GM23338 (cell line): ENCODE data around the gene RNF181. TPM values are rescaled to one million over a fixed set of nuclear protein-coding genes. Genes with fewer than 3 reads are reported as not detected.
A peak's percentile ranks its signal among the peaks of the same experiment; 100 is the strongest.

Experiments used
- ATAC-seq: fragments of 200-7000 bp; cut with Tn5 transposase; 3 replicates; pipeline ENCODE4 v1.9.1; 2020
- DNase-seq: peaks from one replicate; pipeline ENCODE4 v3.0.0-alpha.2; 2015; ENCODE audit warnings: low spot score
- H2AFZ ChIP-seq: fragments of 200-600 bp; sonication (generic); 2 replicates; pipeline ENCODE4 v1.8.0; 2016; ENCODE audit warnings: antibody characterized with exemption, mild to moderate bottlenecking, moderate library complexity
- H3F3A ChIP-seq: fragments of 200-600 bp; sonication (generic); replicated peaks from 2 replicates; pipeline ENCODE4 v1.8.0; 2017; ENCODE audit warnings: antibody characterized with exemption, mixed run types, low read depth
- H3K27ac ChIP-seq: fragments of 200-600 bp; sonication (generic); 2 replicates; pipeline ENCODE4 v1.6.1; 2016; ENCODE audit warnings: low read depth
- H3K27me3 ChIP-seq: fragments of 200-600 bp; sonication (generic); 2 replicates; pipeline ENCODE4 v1.8.0; 2016; ENCODE audit warnings: mild to moderate bottlenecking, mixed run types, moderate library complexity; ENCODE audit not compliant: insufficient read depth
- H3K36me3 ChIP-seq: fragments of 200-600 bp; sonication (generic); 2 replicates; pipeline ENCODE4 v1.8.0; 2016; ENCODE audit warnings: mild to moderate bottlenecking; ENCODE audit not compliant: insufficient read depth
- H3K4me1 ChIP-seq: fragments of 200-600 bp; sonication (generic); 2 replicates; pipeline ENCODE4 v1.8.0; 2016; ENCODE audit warnings: mild to moderate bottlenecking, moderate library complexity; ENCODE audit not compliant: insufficient read depth
- H3K4me2 ChIP-seq: fragments of 200-600 bp; sonication (generic); 2 replicates; pipeline ENCODE4 v1.7.1; 2017; ENCODE audit warnings: mixed run types
- H3K4me3 ChIP-seq: fragments of 200-600 bp; sonication (generic); 2 replicates; pipeline ENCODE4 v1.6.1; 2016; ENCODE audit warnings: mixed run types
- H3K79me2 ChIP-seq: fragments of 200-600 bp; sonication (generic); replicated peaks from 2 replicates; pipeline ENCODE4 v1.8.0; 2017; ENCODE audit warnings: mild to moderate bottlenecking; ENCODE audit not compliant: insufficient read depth
- H3K9me2 ChIP-seq: fragments of 200-600 bp; sonication (generic); 2 replicates; pipeline ENCODE4 v1.8.0; 2017; ENCODE audit not compliant: insufficient read depth
- H4K20me1 ChIP-seq: fragments of 200-600 bp; sonication (generic); replicated peaks from 2 replicates; pipeline ENCODE4 v1.8.0; 2017; ENCODE audit warnings: mild to moderate bottlenecking; ENCODE audit not compliant: insufficient read depth
- H3K27ac Mint-ChIP-seq: 2 replicates; pipeline ENCODE4 v1.8.0; 2020; ENCODE audit warnings: inconsistent platforms, mild to moderate bottlenecking, moderate library complexity, mixed read lengths
- H3K27me3 Mint-ChIP-seq: 3 replicates; pipeline ENCODE4 v1.8.0; 2022; ENCODE audit warnings: low read depth, mild to moderate bottlenecking, moderate library complexity, mixed read lengths, inconsistent platforms; ENCODE audit not compliant: insufficient read depth, poor library complexity
- H3K36me3 Mint-ChIP-seq: 3 replicates; pipeline ENCODE4 v1.8.0; 2021; ENCODE audit warnings: low read depth, mild to moderate bottlenecking, inconsistent platforms, moderate library complexity, mixed read lengths
- H3K4me1 Mint-ChIP-seq: 3 replicates; pipeline ENCODE4 v1.8.0; 2020; ENCODE audit warnings: mild to moderate bottlenecking, inconsistent platforms, mixed read lengths
- H3K4me3 Mint-ChIP-seq: 3 replicates; pipeline ENCODE4 v1.8.0; 2021; ENCODE audit warnings: moderate library complexity, mild to moderate bottlenecking, inconsistent platforms, mixed read lengths
- H3K9me3 Mint-ChIP-seq: 3 replicates; pipeline ENCODE4 v1.8.0; 2020; ENCODE audit warnings: moderate library complexity, mild to moderate bottlenecking, inconsistent platforms, mixed read lengths
- CREB1 ChIP-seq: fragments of 250-450 bp; sonication (Bioruptor Pico); IDR thresholded peaks from 2 replicates; pipeline ENCODE4 v1.5.0; 2020; ENCODE audit warnings: low read depth, mild to moderate bottlenecking, moderate library complexity
- CTCF ChIP-seq, 2 experiments: fragments of 200-600 bp in 1 of 2; sonication (generic) in 1 of 2; conservative IDR thresholded peaks; 2 replicates each; pipeline versions ENCODE4 v1.5.1 to v1.6.1; 2016 to 2017; ENCODE audit warnings: antibody characterized with exemption in 2 of 2, low read depth in 2 of 2, mild to moderate bottlenecking in 2 of 2, moderate library complexity in 1 of 2
- EZH2 ChIP-seq: fragments of 200-600 bp; sonication (generic); IDR thresholded peaks from one replicate; pipeline ENCODE4 v1.8.0; 2017; ENCODE audit warnings: antibody characterized with exemption, mild to moderate bottlenecking, low read depth; ENCODE audit not compliant: unreplicated experiment
- EZH2phosphoT487 ChIP-seq: fragments of 200-600 bp; sonication (generic); IDR thresholded peaks from one replicate; pipeline ENCODE4 v1.8.1; 2018; ENCODE audit warnings: antibody characterized with exemption; ENCODE audit not compliant: unreplicated experiment
- JUNB ChIP-seq: IDR thresholded peaks from one replicate; pipeline ENCODE4 v1.6.1; 2016; ENCODE audit warnings: antibody characterized with exemption; ENCODE audit not compliant: unreplicated experiment
- NANOG ChIP-seq: IDR thresholded peaks from 2 replicates; pipeline ENCODE4 v1.6.1; 2016; ENCODE audit warnings: antibody characterized with exemption, borderline replicate concordance
- POLR2AphosphoS5 ChIP-seq: IDR thresholded peaks from 2 replicates; pipeline ENCODE4 v1.6.1; 2016; ENCODE audit warnings: antibody characterized with exemption, low read depth
- STAT1 ChIP-seq: IDR thresholded peaks from one replicate; pipeline ENCODE4 v1.6.1; 2016; ENCODE audit warnings: antibody characterized with exemption; ENCODE audit not compliant: unreplicated experiment
- ZNF114 ChIP-seq: fragments of 250-450 bp; sonication (Bioruptor Pico); IDR thresholded peaks from 2 replicates; pipeline ENCODE4 v1.5.0; 2020; ENCODE audit warnings: mild to moderate bottlenecking, moderate library complexity
- ZNF331 ChIP-seq: fragments of 250-450 bp; sonication (Bioruptor Pico); IDR thresholded peaks from 2 replicates; pipeline ENCODE4 v1.5.0; 2020; ENCODE audit warnings: low read depth, mild to moderate bottlenecking, moderate library complexity
- polyA plus RNA-seq: library from polyadenylated mRNA; unstranded; fragments of >200 nt; fragmentation: Nextera tagmentation; extraction: Ambion mirVana; gene quantifications from 2 replicates; pipeline ENCODE4 v1.2.1, GENCODE V29; 2016
- total RNA-seq: library from RNA; depleted of rRNA; stranded (reverse); fragments of >200 nt; shearing (Covaris generic); gene quantifications from 2 replicates; pipeline ENCODE4 v1.2.3, GENCODE V29; 2014
- TF ChIP-seq, protein P1 (sequence below): fragments of 250-450 bp; sonication (Bioruptor Pico); IDR thresholded peaks from 2 replicates; pipeline ENCODE4 v1.5.0; 2020; ENCODE audit warnings: mild to moderate bottlenecking, moderate library complexity
- TF ChIP-seq, protein P2 (sequence below): IDR thresholded peaks from 2 replicates; pipeline ENCODE4 v1.6.1; 2016; ENCODE audit warnings: antibody characterized with exemption
- TF ChIP-seq, protein P3 (sequence below): IDR thresholded peaks from one replicate; pipeline ENCODE4 v1.6.1; 2018; ENCODE audit warnings: antibody characterized with exemption; ENCODE audit not compliant: unreplicated experiment

Gene RNF181
- total and polyA plus RNA-seq, 2 experiments from 2014 or later: 114 to 260 TPM

DNA sequence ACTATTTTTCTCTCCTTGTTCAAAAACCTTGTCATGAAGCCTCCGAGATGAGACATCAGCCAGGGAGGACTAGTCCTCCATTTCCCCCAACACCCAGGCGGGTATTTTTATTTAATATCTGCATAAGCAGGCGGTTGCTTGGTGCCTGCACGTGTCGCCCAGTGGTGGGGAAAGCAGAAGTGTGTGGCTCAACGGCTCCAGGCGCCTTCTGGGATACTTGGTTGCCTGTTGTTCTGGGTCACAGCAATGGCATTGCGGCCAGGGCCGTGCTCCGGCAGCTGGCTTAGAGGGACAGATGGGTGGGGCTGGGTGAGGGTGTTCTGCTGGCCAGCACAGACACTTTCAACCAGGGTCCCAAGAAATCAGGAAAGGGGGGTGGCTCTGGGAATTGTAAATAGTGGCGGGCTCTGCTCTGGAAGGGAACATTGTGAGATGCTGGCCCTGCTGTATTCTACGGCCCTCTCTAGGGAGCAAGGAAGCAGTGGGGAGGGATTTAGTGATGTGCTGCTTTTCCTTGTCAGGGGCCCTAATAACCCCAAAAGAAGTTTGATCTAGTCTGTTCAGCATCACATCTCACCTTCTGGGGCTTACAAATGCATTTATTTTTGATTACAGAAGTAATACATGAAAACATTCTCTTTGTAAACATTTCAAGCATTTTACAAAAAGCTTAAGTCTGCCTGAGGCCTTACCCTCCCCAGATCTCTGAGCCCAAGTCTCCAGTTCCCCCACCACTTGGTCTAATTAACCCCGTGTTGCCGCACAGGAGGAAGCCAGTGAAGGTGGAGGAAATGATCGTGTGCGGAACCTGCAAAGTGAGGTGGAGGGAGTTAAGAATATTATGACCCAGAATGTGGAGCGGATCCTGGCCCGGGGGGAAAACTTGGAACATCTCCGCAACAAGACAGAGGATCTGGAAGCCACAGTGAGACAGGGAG is 17.0 kb upstream of the RNF181 start:
- peaks cover 14% of the 10 kb centered on the region for H3K27me3 Mint-ChIP-seq
- 0 out of 3 replicates have a peak, but pooled peaks cover 1% of the 10 kb centered on the region for H3K9me3 Mint-ChIP-seq
- peak overlapping the region; percentile 91 for H3K27ac Mint-ChIP-seq
- peaks cover 30% of the 10 kb centered on the region for H3K4me1 Mint-ChIP-seq
- H3K27me3 ChIP-seq: peaks cover 6% of the 10 kb centered on the region
- H3K4me3 ChIP-seq: peak overlapping the region; percentile 61
- no peak for TF ChIP-seq ZNF114 (CRISPR knock-in tag)
- TF ChIP-seq NANOG: no peak
- no peak for TF ChIP-seq JUNB
- TF ChIP-seq, protein P1, sequence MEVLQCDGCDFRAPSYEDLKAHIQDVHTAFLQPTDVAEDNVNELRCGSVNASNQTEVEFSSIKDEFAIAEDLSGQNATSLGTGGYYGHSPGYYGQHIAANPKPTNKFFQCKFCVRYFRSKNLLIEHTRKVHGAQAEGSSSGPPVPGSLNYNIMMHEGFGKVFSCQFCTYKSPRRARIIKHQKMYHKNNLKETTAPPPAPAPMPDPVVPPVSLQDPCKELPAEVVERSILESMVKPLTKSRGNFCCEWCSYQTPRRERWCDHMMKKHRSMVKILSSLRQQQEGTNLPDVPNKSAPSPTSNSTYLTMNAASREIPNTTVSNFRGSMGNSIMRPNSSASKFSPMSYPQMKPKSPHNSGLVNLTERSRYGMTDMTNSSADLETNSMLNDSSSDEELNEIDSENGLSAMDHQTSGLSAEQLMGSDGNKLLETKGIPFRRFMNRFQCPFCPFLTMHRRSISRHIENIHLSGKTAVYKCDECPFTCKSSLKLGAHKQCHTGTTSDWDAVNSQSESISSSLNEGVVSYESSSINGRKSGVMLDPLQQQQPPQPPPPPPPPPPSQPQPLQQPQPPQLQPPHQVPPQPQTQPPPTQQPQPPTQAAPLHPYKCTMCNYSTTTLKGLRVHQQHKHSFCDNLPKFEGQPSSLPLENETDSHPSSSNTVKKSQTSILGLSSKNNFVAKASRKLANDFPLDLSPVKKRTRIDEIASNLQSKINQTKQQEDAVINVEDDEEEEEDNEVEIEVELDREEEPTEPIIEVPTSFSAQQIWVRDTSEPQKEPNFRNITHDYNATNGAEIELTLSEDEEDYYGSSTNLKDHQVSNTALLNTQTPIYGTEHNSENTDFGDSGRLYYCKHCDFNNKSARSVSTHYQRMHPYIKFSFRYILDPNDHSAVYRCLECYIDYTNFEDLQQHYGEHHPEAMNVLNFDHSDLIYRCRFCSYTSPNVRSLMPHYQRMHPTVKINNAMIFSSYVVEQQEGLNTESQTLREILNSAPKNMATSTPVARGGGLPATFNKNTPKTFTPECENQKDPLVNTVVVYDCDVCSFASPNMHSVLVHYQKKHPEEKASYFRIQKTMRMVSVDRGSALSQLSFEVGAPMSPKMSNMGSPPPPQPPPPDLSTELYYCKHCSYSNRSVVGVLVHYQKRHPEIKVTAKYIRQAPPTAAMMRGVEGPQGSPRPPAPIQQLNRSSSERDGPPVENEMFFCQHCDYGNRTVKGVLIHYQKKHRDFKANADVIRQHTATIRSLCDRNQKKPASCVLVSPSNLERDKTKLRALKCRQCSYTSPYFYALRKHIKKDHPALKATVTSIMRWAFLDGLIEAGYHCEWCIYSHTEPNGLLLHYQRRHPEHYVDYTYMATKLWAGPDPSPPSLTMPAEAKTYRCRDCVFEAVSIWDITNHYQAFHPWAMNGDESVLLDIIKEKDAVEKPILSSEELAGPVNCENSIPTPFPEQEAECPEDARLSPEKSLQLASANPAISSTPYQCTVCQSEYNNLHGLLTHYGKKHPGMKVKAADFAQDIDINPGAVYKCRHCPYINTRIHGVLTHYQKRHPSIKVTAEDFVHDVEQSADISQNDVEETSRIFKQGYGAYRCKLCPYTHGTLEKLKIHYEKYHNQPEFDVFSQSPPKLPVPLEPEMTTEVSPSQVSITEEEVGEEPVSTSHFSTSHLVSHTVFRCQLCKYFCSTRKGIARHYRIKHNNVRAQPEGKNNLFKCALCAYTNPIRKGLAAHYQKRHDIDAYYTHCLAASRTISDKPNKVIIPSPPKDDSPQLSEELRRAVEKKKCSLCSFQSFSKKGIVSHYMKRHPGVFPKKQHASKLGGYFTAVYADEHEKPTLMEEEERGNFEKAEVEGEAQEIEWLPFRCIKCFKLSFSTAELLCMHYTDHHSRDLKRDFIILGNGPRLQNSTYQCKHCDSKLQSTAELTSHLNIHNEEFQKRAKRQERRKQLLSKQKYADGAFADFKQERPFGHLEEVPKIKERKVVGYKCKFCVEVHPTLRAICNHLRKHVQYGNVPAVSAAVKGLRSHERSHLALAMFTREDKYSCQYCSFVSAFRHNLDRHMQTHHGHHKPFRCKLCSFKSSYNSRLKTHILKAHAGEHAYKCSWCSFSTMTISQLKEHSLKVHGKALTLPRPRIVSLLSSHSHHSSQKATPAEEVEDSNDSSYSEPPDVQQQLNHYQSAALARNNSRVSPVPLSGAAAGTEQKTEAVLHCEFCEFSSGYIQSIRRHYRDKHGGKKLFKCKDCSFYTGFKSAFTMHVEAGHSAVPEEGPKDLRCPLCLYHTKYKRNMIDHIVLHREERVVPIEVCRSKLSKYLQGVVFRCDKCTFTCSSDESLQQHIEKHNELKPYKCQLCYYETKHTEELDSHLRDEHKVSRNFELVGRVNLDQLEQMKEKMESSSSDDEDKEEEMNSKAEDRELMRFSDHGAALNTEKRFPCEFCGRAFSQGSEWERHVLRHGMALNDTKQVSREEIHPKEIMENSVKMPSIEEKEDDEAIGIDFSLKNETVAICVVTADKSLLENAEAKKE (CRISPR knock-in tag): no peak
- TF ChIP-seq, protein P2, sequence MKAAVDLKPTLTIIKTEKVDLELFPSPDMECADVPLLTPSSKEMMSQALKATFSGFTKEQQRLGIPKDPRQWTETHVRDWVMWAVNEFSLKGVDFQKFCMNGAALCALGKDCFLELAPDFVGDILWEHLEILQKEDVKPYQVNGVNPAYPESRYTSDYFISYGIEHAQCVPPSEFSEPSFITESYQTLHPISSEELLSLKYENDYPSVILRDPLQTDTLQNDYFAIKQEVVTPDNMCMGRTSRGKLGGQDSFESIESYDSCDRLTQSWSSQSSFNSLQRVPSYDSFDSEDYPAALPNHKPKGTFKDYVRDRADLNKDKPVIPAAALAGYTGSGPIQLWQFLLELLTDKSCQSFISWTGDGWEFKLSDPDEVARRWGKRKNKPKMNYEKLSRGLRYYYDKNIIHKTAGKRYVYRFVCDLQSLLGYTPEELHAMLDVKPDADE: no peak
- TF ChIP-seq EZH2: no peak
- no peak for TF ChIP-seq CTCF (conservative IDR thresholded peaks at IDR 0.05; ENCODE audit: low read depth in 2 of 2)
- TF ChIP-seq ZNF331: no peak
- TF ChIP-seq, protein P3, sequence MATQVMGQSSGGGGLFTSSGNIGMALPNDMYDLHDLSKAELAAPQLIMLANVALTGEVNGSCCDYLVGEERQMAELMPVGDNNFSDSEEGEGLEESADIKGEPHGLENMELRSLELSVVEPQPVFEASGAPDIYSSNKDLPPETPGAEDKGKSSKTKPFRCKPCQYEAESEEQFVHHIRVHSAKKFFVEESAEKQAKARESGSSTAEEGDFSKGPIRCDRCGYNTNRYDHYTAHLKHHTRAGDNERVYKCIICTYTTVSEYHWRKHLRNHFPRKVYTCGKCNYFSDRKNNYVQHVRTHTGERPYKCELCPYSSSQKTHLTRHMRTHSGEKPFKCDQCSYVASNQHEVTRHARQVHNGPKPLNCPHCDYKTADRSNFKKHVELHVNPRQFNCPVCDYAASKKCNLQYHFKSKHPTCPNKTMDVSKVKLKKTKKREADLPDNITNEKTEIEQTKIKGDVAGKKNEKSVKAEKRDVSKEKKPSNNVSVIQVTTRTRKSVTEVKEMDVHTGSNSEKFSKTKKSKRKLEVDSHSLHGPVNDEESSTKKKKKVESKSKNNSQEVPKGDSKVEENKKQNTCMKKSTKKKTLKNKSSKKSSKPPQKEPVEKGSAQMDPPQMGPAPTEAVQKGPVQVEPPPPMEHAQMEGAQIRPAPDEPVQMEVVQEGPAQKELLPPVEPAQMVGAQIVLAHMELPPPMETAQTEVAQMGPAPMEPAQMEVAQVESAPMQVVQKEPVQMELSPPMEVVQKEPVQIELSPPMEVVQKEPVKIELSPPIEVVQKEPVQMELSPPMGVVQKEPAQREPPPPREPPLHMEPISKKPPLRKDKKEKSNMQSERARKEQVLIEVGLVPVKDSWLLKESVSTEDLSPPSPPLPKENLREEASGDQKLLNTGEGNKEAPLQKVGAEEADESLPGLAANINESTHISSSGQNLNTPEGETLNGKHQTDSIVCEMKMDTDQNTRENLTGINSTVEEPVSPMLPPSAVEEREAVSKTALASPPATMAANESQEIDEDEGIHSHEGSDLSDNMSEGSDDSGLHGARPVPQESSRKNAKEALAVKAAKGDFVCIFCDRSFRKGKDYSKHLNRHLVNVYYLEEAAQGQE: no peak
- no peak for TF ChIP-seq CREB1 (CRISPR knock-in tag)
- TF ChIP-seq STAT1: no peak
- no peak for TF ChIP-seq EZH2phosphoT487
- TF ChIP-seq POLR2AphosphoS5: no peak
- peaks cover 9% of the 10 kb centered on the region; the same call in 1 of the 2 replicates for H3F3A ChIP-seq
- H3K79me2 ChIP-seq: no peaks in the 10 kb centered on the region
- H4K20me1 ChIP-seq: no peaks in the 10 kb centered on the region
- peak; percentile 34 for ATAC-seq
- H3K27ac ChIP-seq: peak overlapping the region; percentile 23; the same call in 1 of the 2 replicates
- H3K36me3 Mint-ChIP-seq: peaks cover 8% of the 10 kb centered on the region; the same call in 1 of the 3 replicates
- H3K36me3 ChIP-seq: no peaks in the 10 kb centered on the region
- H3K9me2 ChIP-seq: no peaks in the 10 kb centered on the region
- H3K4me3 Mint-ChIP-seq: peak overlapping the region; percentile 85
- H3K4me1 ChIP-seq: peaks cover 29% of the 10 kb centered on the region
- peak overlapping the region; percentile 60; the same call in 1 of the 2 replicates for H2AFZ ChIP-seq
- no peak for DNase-seq
- H3K4me2 ChIP-seq: peak overlapping the region; percentile 82
